Neural cell (in vitro differentiated cells): ENCODE data around the gene FBXL20.

Experiments used
- EP300 ChIP-seq: fragments of 450-650 bp; conservative IDR thresholded peaks from 2 replicates; pipeline ENCODE4 v1.6.1; 2014; ENCODE audit warnings: antibody characterized with exemption, mild to moderate bottlenecking, moderate library complexity; ENCODE audit not compliant: poor library complexity, severe bottlenecking
- EZH2 ChIP-seq: fragments of 200-600, 300-800 bp; shearing (Covaris generic), sonication (generic); IDR thresholded peaks from 2 replicates; pipeline ENCODE4 v1.6.1; 2014; ENCODE audit warnings: antibody characterized with exemption, low read length, borderline replicate concordance, mild to moderate bottlenecking; ENCODE audit not compliant: insufficient read depth, poor library complexity, severe bottlenecking
- POLR2AphosphoS5 ChIP-seq: IDR thresholded peaks from 2 replicates; pipeline ENCODE4 v1.6.1; 2012
- RAD21 ChIP-seq: fragments of 450-650 bp; conservative IDR thresholded peaks from 2 replicates; pipeline ENCODE4 v1.6.1; 2014; ENCODE audit warnings: antibody characterized with exemption, mild to moderate bottlenecking, moderate library complexity
- TF ChIP-seq, protein P1 (sequence below): fragments of 450-650 bp; IDR thresholded peaks from 2 replicates; pipeline ENCODE4 v1.5.1; 2014; ENCODE audit warnings: antibody characterized with exemption, mild to moderate bottlenecking, moderate library complexity; ENCODE audit not compliant: poor library complexity, severe bottlenecking

DNA sequence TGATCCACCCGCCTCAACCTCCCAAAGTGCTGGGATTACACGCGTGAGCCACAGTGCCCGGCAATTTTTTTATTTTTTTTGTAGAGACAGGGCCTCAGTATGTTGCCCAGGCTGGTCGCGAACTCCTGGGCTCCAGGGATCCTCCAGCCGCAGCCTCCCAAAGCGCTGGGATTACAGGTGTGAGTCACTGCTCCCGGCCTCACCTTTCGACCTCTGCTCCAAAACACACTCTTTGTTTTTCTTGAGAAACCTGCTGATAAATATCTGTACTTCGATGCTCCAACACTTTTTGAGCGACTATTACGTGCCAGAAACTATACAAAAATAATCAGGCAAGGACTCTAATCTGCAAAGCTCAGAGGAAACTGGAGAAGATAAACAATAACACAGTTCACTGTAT, 48.6 kb upstream of the FBXL20 start:
- TF ChIP-seq, protein P1, sequence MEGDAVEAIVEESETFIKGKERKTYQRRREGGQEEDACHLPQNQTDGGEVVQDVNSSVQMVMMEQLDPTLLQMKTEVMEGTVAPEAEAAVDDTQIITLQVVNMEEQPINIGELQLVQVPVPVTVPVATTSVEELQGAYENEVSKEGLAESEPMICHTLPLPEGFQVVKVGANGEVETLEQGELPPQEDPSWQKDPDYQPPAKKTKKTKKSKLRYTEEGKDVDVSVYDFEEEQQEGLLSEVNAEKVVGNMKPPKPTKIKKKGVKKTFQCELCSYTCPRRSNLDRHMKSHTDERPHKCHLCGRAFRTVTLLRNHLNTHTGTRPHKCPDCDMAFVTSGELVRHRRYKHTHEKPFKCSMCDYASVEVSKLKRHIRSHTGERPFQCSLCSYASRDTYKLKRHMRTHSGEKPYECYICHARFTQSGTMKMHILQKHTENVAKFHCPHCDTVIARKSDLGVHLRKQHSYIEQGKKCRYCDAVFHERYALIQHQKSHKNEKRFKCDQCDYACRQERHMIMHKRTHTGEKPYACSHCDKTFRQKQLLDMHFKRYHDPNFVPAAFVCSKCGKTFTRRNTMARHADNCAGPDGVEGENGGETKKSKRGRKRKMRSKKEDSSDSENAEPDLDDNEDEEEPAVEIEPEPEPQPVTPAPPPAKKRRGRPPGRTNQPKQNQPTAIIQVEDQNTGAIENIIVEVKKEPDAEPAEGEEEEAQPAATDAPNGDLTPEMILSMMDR = no peak
- no peak for TF ChIP-seq EP300
- TF ChIP-seq POLR2AphosphoS5 = no peak
- TF ChIP-seq EZH2 = no peak
- TF ChIP-seq RAD21 = no peak
